H9 (cell line): Measurements from ENCODE around the gene PLAAT3. TPM values are rescaled to one million over a fixed set of nuclear protein-coding genes. Genes with fewer than 3 reads are reported as not detected.
A peak's percentile ranks its signal among the peaks of the same experiment; 100 is the strongest.

Experiments
- DNase-seq: peaks from one replicate; pipeline ENCODE4 v3.0.0-alpha.2; 2017
- H2AFZ ChIP-seq: one replicate; pipeline ENCODE4 v1.6.1; 2013; ENCODE audit warnings: mild to moderate bottlenecking, low read length, control low read depth, moderate library complexity
- H2AK5ac ChIP-seq: 2 replicates; pipeline ENCODE4 v1.6.1; 2013; ENCODE audit warnings: low read length, control low read depth, mixed read lengths; ENCODE audit not compliant: insufficient read length
- H2BK120ac ChIP-seq: one replicate; pipeline ENCODE4 v1.6.1; 2013; ENCODE audit warnings: low read depth, mild to moderate bottlenecking, low read length, control low read depth, inconsistent platforms; ENCODE audit not compliant: poor library complexity, severe bottlenecking
- H2BK12ac ChIP-seq: 2 replicates; pipeline ENCODE4 v1.6.1; 2013; ENCODE audit warnings: low read length, control low read depth, mixed read lengths, low read depth; ENCODE audit not compliant: insufficient read length
- H2BK15ac ChIP-seq: 2 replicates; pipeline ENCODE4 v1.6.1; 2013; ENCODE audit warnings: low read depth, low read length, control low read depth
- H2BK20ac ChIP-seq: one replicate; pipeline ENCODE4 v1.6.1; 2013; ENCODE audit warnings: low read depth, mild to moderate bottlenecking, low read length, control low read depth, inconsistent platforms; ENCODE audit not compliant: poor library complexity, severe bottlenecking
- H2BK5ac ChIP-seq: 2 replicates; pipeline ENCODE4 v1.6.1; 2013; ENCODE audit warnings: low read length, control low read depth, mixed read lengths; ENCODE audit not compliant: insufficient read length
- H3K14ac ChIP-seq: 2 replicates; pipeline ENCODE4 v1.6.1; 2013; ENCODE audit warnings: low read length, control low read depth; ENCODE audit not compliant: insufficient read depth
- H3K18ac ChIP-seq: 2 replicates; pipeline ENCODE4 v1.6.1; 2013; ENCODE audit warnings: low read depth, mild to moderate bottlenecking, mixed read lengths, low read length, control low read depth; ENCODE audit not compliant: insufficient read length
- H3K23ac ChIP-seq: 2 replicates; pipeline ENCODE4 v1.6.1; 2013; ENCODE audit warnings: low read length, control low read depth, mixed read lengths, low read depth; ENCODE audit not compliant: insufficient read length
- H3K23me2 ChIP-seq: 2 replicates; pipeline ENCODE4 v1.6.1; 2013; ENCODE audit warnings: low read depth, mild to moderate bottlenecking, mixed read lengths, low read length, control low read depth; ENCODE audit not compliant: insufficient read length, poor library complexity, severe bottlenecking
- H3K27ac ChIP-seq: 2 replicates; pipeline ENCODE4 v1.5.1; 2013; ENCODE audit warnings: low read length, control low read depth, mixed read lengths, low read depth; ENCODE audit not compliant: insufficient read length
- H3K27me3 ChIP-seq: 2 replicates; pipeline ENCODE4 v1.6.1; 2013; ENCODE audit warnings: low read length, control low read depth, inconsistent platforms; ENCODE audit not compliant: insufficient read depth
- H3K4ac ChIP-seq: 2 replicates; pipeline ENCODE4 v1.6.1; 2013; ENCODE audit warnings: low read depth, mild to moderate bottlenecking, control low read depth, inconsistent platforms, low read length, moderate library complexity
- H3K4me1 ChIP-seq: 2 replicates; pipeline ENCODE4 v1.6.1; 2013; ENCODE audit warnings: low read length, control low read depth, inconsistent platforms; ENCODE audit not compliant: insufficient read depth
- H3K4me2 ChIP-seq: 2 replicates; pipeline ENCODE4 v1.6.1; 2013; ENCODE audit warnings: low read length, control low read depth, mixed read lengths; ENCODE audit not compliant: insufficient read length, insufficient read depth
- H3K56ac ChIP-seq: 2 replicates; pipeline ENCODE4 v1.6.1; 2013; ENCODE audit warnings: low read depth, mild to moderate bottlenecking, mixed read lengths, low read length, control low read depth; ENCODE audit not compliant: insufficient read length
- H3K79me1 ChIP-seq: 2 replicates; pipeline ENCODE4 v1.6.1; 2013; ENCODE audit warnings: low read depth, mild to moderate bottlenecking, moderate library complexity, low read length, control low read depth, inconsistent platforms; ENCODE audit not compliant: insufficient read depth, poor library complexity, severe bottlenecking
- H3K79me2 ChIP-seq: 2 replicates; pipeline ENCODE4 v1.6.1; 2013; ENCODE audit warnings: low read length, control low read depth, inconsistent platforms; ENCODE audit not compliant: insufficient read depth
- H3K9ac ChIP-seq: 2 replicates; pipeline ENCODE4 v1.6.1; 2013; ENCODE audit warnings: low read length, control low read depth, mixed read lengths; ENCODE audit not compliant: insufficient read length; ENCODE audit errors: extremely low read depth
- H3K9me3 ChIP-seq: one replicate; pipeline ENCODE4 v1.6.1; 2013; ENCODE audit warnings: low read depth, low read length, inconsistent platforms; ENCODE audit not compliant: control insufficient read depth
- H3T11ph ChIP-seq: one replicate; pipeline ENCODE4 v1.6.1; 2013; ENCODE audit warnings: mild to moderate bottlenecking, low read length, control low read depth, inconsistent platforms
- H4K20me1 ChIP-seq: one replicate; pipeline ENCODE4 v1.6.1; 2013; ENCODE audit not compliant: control insufficient read depth, insufficient read length, insufficient read depth
- H4K5ac ChIP-seq: 2 replicates; pipeline ENCODE4 v1.6.1; 2013; ENCODE audit warnings: low read depth, mild to moderate bottlenecking, mixed read lengths, low read length, control low read depth; ENCODE audit not compliant: insufficient read length
- H4K8ac ChIP-seq: replicated peaks from 2 replicates; pipeline ENCODE4 v1.6.1; 2013; ENCODE audit warnings: low read length, control low read depth, mixed read lengths, low read depth; ENCODE audit not compliant: insufficient read length
- H4K91ac ChIP-seq: 2 replicates; pipeline ENCODE4 v1.6.1; 2013; ENCODE audit warnings: low read depth, mild to moderate bottlenecking, moderate library complexity, mixed read lengths, low read length, control low read depth; ENCODE audit not compliant: insufficient read length
- H3K27ac Mint-ChIP-seq, 3 experiments: 2 replicates in 2 of 3; 3 replicates in 1 of 3; pipeline ENCODE4 v1.8.0; 2020 to 2021; ENCODE audit warnings: mixed read lengths in 3 of 3, mild to moderate bottlenecking in 1 of 3, moderate library complexity in 1 of 3
- H3K27me3 Mint-ChIP-seq: 2 replicates; pipeline ENCODE4 v1.8.0; 2021; ENCODE audit warnings: low read depth, mild to moderate bottlenecking, moderate library complexity, mixed read lengths
- H3K36me3 Mint-ChIP-seq, 3 experiments: 2 replicates in 2 of 3; 3 replicates in 1 of 3; pipeline ENCODE4 v1.8.0; 2020 to 2021; ENCODE audit warnings: low read depth in 3 of 3, mixed read lengths in 3 of 3; ENCODE audit not compliant: insufficient read depth in 1 of 3
- H3K4me1 Mint-ChIP-seq, 2 experiments: 2 replicates each; pipeline ENCODE4 v1.8.0; 2020; ENCODE audit warnings: mixed read lengths in 2 of 2
- H3K4me3 Mint-ChIP-seq, 2 experiments: 2 replicates in 1 of 2; 3 replicates in 1 of 2; pipeline ENCODE4 v1.8.0; 2020 to 2021; ENCODE audit warnings: mild to moderate bottlenecking in 2 of 2, mixed read lengths in 2 of 2, moderate library complexity in 1 of 2
- H3K9me3 Mint-ChIP-seq, 2 experiments: 2 replicates in 1 of 2; 3 replicates in 1 of 2; pipeline ENCODE4 v1.8.0; 2020; ENCODE audit warnings: mild to moderate bottlenecking in 2 of 2, mixed read lengths in 2 of 2, moderate library complexity in 1 of 2
- CTCF ChIP-seq: fragments of 200-600 bp; sonication (generic); conservative IDR thresholded peaks from 3 replicates; pipeline ENCODE4 v1.8.0; 2021; ENCODE audit warnings: antibody characterized with exemption, mild to moderate bottlenecking
- WGBS: extraction: QIAGEN DNeasy Blood & Tissue Kit; methylation state at CpG from one replicate; pipeline ENCODE4 v1.1.7; 2013; ENCODE audit warnings: missing lambda C conversion rate, low lambda C conversion rate, mixed read lengths; ENCODE audit not compliant: insufficient read length; ENCODE audit errors: extremely low coverage; 5-methylcytosine and 5-hydroxymethylcytosine counted together
- total RNA-seq: library from RNA; stranded (reverse); gene quantifications from 2 replicates; pipeline ENCODE4 v1.2.1, GENCODE V29; 2021

PLAAT3 gene
- total RNA-seq, 1 experiment from 2014 or later, result 188 TPM

GRCh38 chr11:63556404-63557013, 57.7 kb downstream of the PLAAT3 start:
- Histone ChIP-seq H4K8ac (no peak overlapping the region), H4K20me1 (no peaks in the 10 kb centered on the region), H3K4ac (no peak overlapping the region), H3K9me3 (no peaks in the 10 kb centered on the region), H4K5ac (no peak overlapping the region), H3K56ac (no peak overlapping the region), H4K91ac (no peak overlapping the region), H3K18ac (no peak overlapping the region), H3K4me2 (no peak overlapping the region), H3K27ac (no peak overlapping the region), H3K27me3 (no peaks in the 10 kb centered on the region), H3T11ph (no peak overlapping the region), H3K9ac (no peak overlapping the region), H2BK12ac (no peak overlapping the region), H3K79me2 (no peaks in the 10 kb centered on the region), H2AK5ac (no peak overlapping the region), H2BK15ac (no peak overlapping the region), H2AFZ (no peak overlapping the region), H3K79me1 (no peaks in the 10 kb centered on the region), H2BK5ac (no peak overlapping the region), H3K23ac (no peak overlapping the region), H3K23me2 (no peaks in the 10 kb centered on the region), H2BK20ac (no peak overlapping the region), H3K4me1 (0 out of 2 replicates have a peak, but pooled peaks cover 4% of the 10 kb centered on the region), H2BK120ac (no peak overlapping the region), H3K14ac (no peak overlapping the region)
- no peak for TF ChIP-seq CTCF
- Mint-ChIP-seq H3K36me3 (no peaks in the 10 kb centered on the region), H3K27me3 (no peaks in the 10 kb centered on the region; the same call in 1 of the 2 replicates), H3K9me3 (no peaks in the 10 kb centered on the region), H3K27ac (no peak overlapping the region; a peak in 1 of 7 replicates), H3K4me3 (no peak overlapping the region), H3K4me1 (peaks cover 34 to 50% of the 10 kb centered on the region in 2 experiments)
- DNase-seq, result peak; percentile 25
- WGBS, result no CpG with 5 or more reads among the region's 7 CpGs
